Measurements from ENCODE around the gene PIGK.
A peak's percentile ranks its signal among the peaks of the same experiment; 100 is the strongest.

Gene PIGK

GRCh38 chr1:77197351-77197750, 21.9 kb downstream of the PIGK start:
- TF ChIP-seq YY1 (IDR thresholded peaks at IDR 0.05; ENCODE audit: low read depth) (no peak), TAF1 (IDR thresholded peaks at IDR 0.05; ENCODE audit: low read depth) (no peak), EGR1 (IDR thresholded peaks at IDR 0.05) (no peak), MAX (IDR thresholded peaks at IDR 0.05) (no peak), CREB1 (IDR thresholded peaks at IDR 0.05; ENCODE audit: low read depth) (no peak), FOXM1 (IDR thresholded peaks at IDR 0.05; ENCODE audit: borderline replicate concordance, low read depth) (no peak), TCF12 (IDR thresholded peaks at IDR 0.05; ENCODE audit: low read depth) (no peak), CEBPB (IDR thresholded peaks at IDR 0.05) (no peak), TEAD4 (IDR thresholded peaks at IDR 0.05) (no peak), EP300 (IDR thresholded peaks at IDR 0.05; ENCODE audit: borderline replicate concordance) (no peak), ZBTB7A (IDR thresholded peaks at IDR 0.05; ENCODE audit: low read depth) (no peak)
- TF ChIP-seq, protein P1, sequence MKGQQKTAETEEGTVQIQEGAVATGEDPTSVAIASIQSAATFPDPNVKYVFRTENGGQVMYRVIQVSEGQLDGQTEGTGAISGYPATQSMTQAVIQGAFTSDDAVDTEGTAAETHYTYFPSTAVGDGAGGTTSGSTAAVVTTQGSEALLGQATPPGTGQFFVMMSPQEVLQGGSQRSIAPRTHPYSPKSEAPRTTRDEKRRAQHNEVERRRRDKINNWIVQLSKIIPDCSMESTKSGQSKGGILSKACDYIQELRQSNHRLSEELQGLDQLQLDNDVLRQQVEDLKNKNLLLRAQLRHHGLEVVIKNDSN (IDR thresholded peaks at IDR 0.05): no peak

GRCh38 chr1:77193951-77194350, 25.3 kb downstream of the PIGK start:
- TF ChIP-seq TEAD4 (IDR thresholded peaks at IDR 0.05) (no peak), MAX (IDR thresholded peaks at IDR 0.05) (no peak), NFIC (IDR thresholded peaks at IDR 0.05) (no peak)

GRCh38 chr1:77188770-77189169, 30.5 kb downstream of the PIGK start:
- no peak for TF ChIP-seq FOXM1 (IDR thresholded peaks at IDR 0.05; ENCODE audit: borderline replicate concordance, low read depth)
- no peak for TF ChIP-seq CREB1 (IDR thresholded peaks at IDR 0.05; ENCODE audit: low read depth)
- TF ChIP-seq CEBPB (IDR thresholded peaks at IDR 0.05): no peak
- TF ChIP-seq TAF1 (IDR thresholded peaks at IDR 0.05; ENCODE audit: low read depth): no peak
- TF ChIP-seq, protein P1 (IDR thresholded peaks at IDR 0.05): no peak
- no peak for TF ChIP-seq NFIC (IDR thresholded peaks at IDR 0.05)
- TF ChIP-seq RAD21 (IDR thresholded peaks at IDR 0.05; ENCODE audit: low read depth): no peak
- TF ChIP-seq ZBTB7A (IDR thresholded peaks at IDR 0.05; ENCODE audit: low read depth): no peak
- no peak for TF ChIP-seq MAX (IDR thresholded peaks at IDR 0.05)
- TF ChIP-seq TEAD4 (IDR thresholded peaks at IDR 0.05): no peak

- peak; percentile 57 for TF ChIP-seq MAX (IDR thresholded peaks at IDR 0.05)
- 0 out of 2 replicates have a peak, but pooled peaks have one; percentile 23 for TF ChIP-seq TEAD4 (IDR thresholded peaks at IDR 0.05)
Measured at GRCh38 chr1:77186907-77187306, 32.3 kb downstream of the PIGK start.

- TF ChIP-seq FOXM1 (IDR thresholded peaks at IDR 0.05; ENCODE audit: borderline replicate concordance, low read depth): no peak
- TF ChIP-seq CEBPB (IDR thresholded peaks at IDR 0.05): peak; percentile 73
Measured at GRCh38 chr1:77182083-77182482, 37.1 kb downstream of the PIGK start.

- TF ChIP-seq CEBPB (IDR thresholded peaks at IDR 0.05) (no peak), RAD21 (IDR thresholded peaks at IDR 0.05; ENCODE audit: low read depth) (no peak), TCF12 (IDR thresholded peaks at IDR 0.05; ENCODE audit: low read depth) (no peak), NFIC (IDR thresholded peaks at IDR 0.05) (no peak), ZBTB7A (IDR thresholded peaks at IDR 0.05; ENCODE audit: low read depth) (no peak), YY1 (IDR thresholded peaks at IDR 0.05; ENCODE audit: low read depth) (no peak), MAX (IDR thresholded peaks at IDR 0.05) (no peak), EGR1 (IDR thresholded peaks at IDR 0.05) (no peak)
- TF ChIP-seq, protein P1 (IDR thresholded peaks at IDR 0.05): no peak
Measured at GRCh38 chr1:77179632-77180031, 39.6 kb downstream of the PIGK start.

DNA sequence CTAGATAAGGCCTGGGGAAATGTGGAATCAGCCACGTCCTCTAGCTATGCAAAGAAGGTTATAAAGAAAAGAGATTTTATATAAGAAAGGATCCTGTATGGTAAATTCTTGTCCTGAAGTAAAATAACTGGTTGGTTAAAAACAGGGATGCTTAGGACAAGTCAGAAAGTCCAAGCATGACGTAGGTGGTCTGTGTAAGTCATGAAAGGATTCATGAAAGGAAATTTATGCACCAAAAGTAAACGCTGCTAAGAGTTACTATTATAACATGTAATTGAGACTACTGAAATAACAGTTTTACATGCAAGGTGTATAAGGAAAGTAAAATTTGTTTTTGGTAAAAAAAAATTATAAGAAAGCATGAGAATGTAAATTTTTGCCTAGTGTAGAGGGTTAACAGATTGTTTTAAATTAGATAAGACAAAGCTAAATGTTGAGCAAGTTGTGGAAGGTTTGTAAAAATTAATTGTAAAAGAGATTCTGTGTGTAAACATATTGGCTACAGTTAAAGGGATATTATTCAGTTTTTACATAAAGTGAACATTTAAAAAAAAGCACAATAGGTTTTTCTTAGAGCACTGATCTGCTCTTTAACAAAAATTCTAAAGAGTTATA, 43.9 kb downstream of the PIGK start:
- no peak for TF ChIP-seq TCF12 (IDR thresholded peaks at IDR 0.05; ENCODE audit: low read depth)
- TF ChIP-seq, protein P1 (IDR thresholded peaks at IDR 0.05): 0 out of 2 replicates have a peak, but pooled peaks have one; percentile 19

DNA sequence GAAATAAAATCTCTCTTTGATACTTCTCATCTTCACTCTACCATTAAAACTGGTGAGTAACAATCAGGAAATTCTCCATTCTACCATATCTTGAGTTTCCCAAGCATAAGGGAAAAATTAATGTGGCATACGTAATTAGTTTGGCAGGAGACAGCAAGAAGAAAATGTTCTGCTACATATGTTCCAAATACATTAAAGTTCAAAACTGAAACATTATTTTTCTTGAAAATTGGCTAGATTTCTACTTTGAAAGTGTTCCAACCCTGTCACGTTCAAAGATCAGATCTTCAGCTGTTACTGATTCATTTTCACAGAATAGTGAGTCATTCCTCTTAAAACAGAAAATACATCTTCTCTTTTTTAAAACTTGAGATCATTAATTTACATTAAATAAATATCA, 48.5 kb downstream of the PIGK start:
- TF ChIP-seq CEBPB (IDR thresholded peaks at IDR 0.05) (no peak), MAX (IDR thresholded peaks at IDR 0.05) (no peak), YY1 (IDR thresholded peaks at IDR 0.05; ENCODE audit: low read depth) (no peak), ZBTB7A (IDR thresholded peaks at IDR 0.05; ENCODE audit: low read depth) (no peak), EGR1 (IDR thresholded peaks at IDR 0.05) (no peak), TAF1 (IDR thresholded peaks at IDR 0.05; ENCODE audit: low read depth) (no peak), EP300 (IDR thresholded peaks at IDR 0.05; ENCODE audit: borderline replicate concordance) (no peak), NFIC (IDR thresholded peaks at IDR 0.05) (no peak), TEAD4 (IDR thresholded peaks at IDR 0.05) (no peak), FOXM1 (IDR thresholded peaks at IDR 0.05; ENCODE audit: borderline replicate concordance, low read depth) (no peak), TCF12 (IDR thresholded peaks at IDR 0.05; ENCODE audit: low read depth) (no peak)
- TF ChIP-seq, protein P1 (IDR thresholded peaks at IDR 0.05): no peak
- TF ChIP-seq, protein P2, sequence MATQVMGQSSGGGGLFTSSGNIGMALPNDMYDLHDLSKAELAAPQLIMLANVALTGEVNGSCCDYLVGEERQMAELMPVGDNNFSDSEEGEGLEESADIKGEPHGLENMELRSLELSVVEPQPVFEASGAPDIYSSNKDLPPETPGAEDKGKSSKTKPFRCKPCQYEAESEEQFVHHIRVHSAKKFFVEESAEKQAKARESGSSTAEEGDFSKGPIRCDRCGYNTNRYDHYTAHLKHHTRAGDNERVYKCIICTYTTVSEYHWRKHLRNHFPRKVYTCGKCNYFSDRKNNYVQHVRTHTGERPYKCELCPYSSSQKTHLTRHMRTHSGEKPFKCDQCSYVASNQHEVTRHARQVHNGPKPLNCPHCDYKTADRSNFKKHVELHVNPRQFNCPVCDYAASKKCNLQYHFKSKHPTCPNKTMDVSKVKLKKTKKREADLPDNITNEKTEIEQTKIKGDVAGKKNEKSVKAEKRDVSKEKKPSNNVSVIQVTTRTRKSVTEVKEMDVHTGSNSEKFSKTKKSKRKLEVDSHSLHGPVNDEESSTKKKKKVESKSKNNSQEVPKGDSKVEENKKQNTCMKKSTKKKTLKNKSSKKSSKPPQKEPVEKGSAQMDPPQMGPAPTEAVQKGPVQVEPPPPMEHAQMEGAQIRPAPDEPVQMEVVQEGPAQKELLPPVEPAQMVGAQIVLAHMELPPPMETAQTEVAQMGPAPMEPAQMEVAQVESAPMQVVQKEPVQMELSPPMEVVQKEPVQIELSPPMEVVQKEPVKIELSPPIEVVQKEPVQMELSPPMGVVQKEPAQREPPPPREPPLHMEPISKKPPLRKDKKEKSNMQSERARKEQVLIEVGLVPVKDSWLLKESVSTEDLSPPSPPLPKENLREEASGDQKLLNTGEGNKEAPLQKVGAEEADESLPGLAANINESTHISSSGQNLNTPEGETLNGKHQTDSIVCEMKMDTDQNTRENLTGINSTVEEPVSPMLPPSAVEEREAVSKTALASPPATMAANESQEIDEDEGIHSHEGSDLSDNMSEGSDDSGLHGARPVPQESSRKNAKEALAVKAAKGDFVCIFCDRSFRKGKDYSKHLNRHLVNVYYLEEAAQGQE (IDR thresholded peaks at IDR 0.05; ENCODE audit: low read depth): no peak
